HL-60/S4 treated with phorbol 12-myristate 13-acetate at 8.2 ng/mL for 4 days and 3 days (cell line): ENCODE data around the gene INSC.

ENCODE experiments used
- in situ Hi-C: fragments of 300-500 bp; cut with MboI; formaldehyde crosslinking; loops from 2 replicates; pipeline ENCODE4 v1.15.0; 2022; ENCODE audit warnings: low sequenced_read_pairs

INSC gene

GRCh38 chr11:15278128-15278527, 163.4 kb downstream of the INSC start:
- in situ Hi-C loops = no loop called here

GRCh38 chr11:15280393-15280792, 165.7 kb downstream of the INSC start:
- in situ Hi-C loops = no loop called here

GRCh38 chr11:15282754-15283153, 168.0 kb downstream of the INSC start:
- in situ Hi-C loops = no loop called here

- in situ Hi-C loops = no loop called here
Measured at GRCh38 chr11:15286465-15286864, 171.7 kb downstream of the INSC start.

GRCh38 chr11:15288863-15289262, 174.1 kb downstream of the INSC start:
- in situ Hi-C loops = no loop called here

GRCh38 chr11:15289723-15290122, 175.0 kb downstream of the INSC start:
- in situ Hi-C loops = no loop called here

GRCh38 chr11:15291885-15292284, 177.2 kb downstream of the INSC start:
- in situ Hi-C loops = no loop called here

- in situ Hi-C loops = no loop called here
Measured at GRCh38 chr11:15293975-15294620, 179.4 kb downstream of the INSC start.

- in situ Hi-C loops = no loop called here
Measured at GRCh38 chr11:15295695-15296094, 181.0 kb downstream of the INSC start.
